Astrocyte of the spinal cord (primary cell): ENCODE results near the gene MTOR.

Source experiments
- DNase-seq: peaks from one replicate; pipeline ENCODE4 v3.0.0; 2011; ENCODE audit warnings: low read depth, low spot score
- H3K4me3 ChIP-seq: 2 replicates; pipeline ENCODE4 v1.5.1; 2011; ENCODE audit warnings: low read depth, mild to moderate bottlenecking, low read length, moderate library complexity
- CTCF ChIP-seq: IDR thresholded peaks from 2 replicates; pipeline ENCODE4 v1.5.1; 2012; ENCODE audit warnings: low read depth, mild to moderate bottlenecking, low read length, inconsistent platforms
- in situ Hi-C: cut with HindIII; loops from 2 replicates; pipeline ENCODE4 v1.10.0; 2017; ENCODE audit warnings: low sequenced_read_pairs

The MTOR gene

GRCh38 chr1:11134898-11135266 is 127.5 kb downstream of the MTOR start:
- H3K4me3 ChIP-seq: no peak overlapping the region
- in situ Hi-C loops: no loop called here
- no peak for TF ChIP-seq CTCF
- no peak for DNase-seq

- no peak overlapping the region for H3K4me3 ChIP-seq
- no peak for TF ChIP-seq CTCF
- in situ Hi-C loops: no loop called here
- DNase-seq: peak; percentile 26
Observed at GRCh38 chr1:11134251-11134897, 128.0 kb downstream of the MTOR start.

GRCh38 chr1:11132563-11133293 is 129.6 kb downstream of the MTOR start:
- no peak overlapping the region for H3K4me3 ChIP-seq
- in situ Hi-C loops: no loop called here
- DNase-seq: no peak
- TF ChIP-seq CTCF: no peak

GRCh38 chr1:11131816-11132215 is 130.5 kb downstream of the MTOR start:
- no peak for DNase-seq
- H3K4me3 ChIP-seq: no peak overlapping the region
- TF ChIP-seq CTCF: no peak
- in situ Hi-C loops: no loop called here

GRCh38 chr1:11130406-11130805 is 131.9 kb downstream of the MTOR start:
- in situ Hi-C loops: no loop called here
- no peak for DNase-seq
- TF ChIP-seq CTCF: no peak
- no peak overlapping the region for H3K4me3 ChIP-seq

- H3K4me3 ChIP-seq: no peak overlapping the region
- TF ChIP-seq CTCF: no peak
- no peak for DNase-seq
- in situ Hi-C loops: no loop called here
Observed at GRCh38 chr1:11129649-11130390, 132.5 kb downstream of the MTOR start.
